Colonic mucosa (tissue), 4 donors: ENCODE results near the gene ZNF324B. TPM values are rescaled to one million over a fixed set of nuclear protein-coding genes. Genes with fewer than 3 reads are reported as not detected.

Experiments used
- DNase-seq: peaks from one replicate; pipeline ENCODE4 v3.0.0-alpha.2; 2020
- H3K27ac ChIP-seq: fragments of 200-600 bp; one replicate; pipeline ENCODE4 v1.8.0; 2021
- H3K27me3 ChIP-seq: fragments of 200-600 bp; one replicate; pipeline ENCODE4 v1.8.0; 2021
- H3K36me3 ChIP-seq: fragments of 200-600 bp; one replicate; pipeline ENCODE4 v1.8.0; 2021
- H3K4me1 ChIP-seq: fragments of 200-600 bp; one replicate; pipeline ENCODE4 v1.8.0; 2021; ENCODE audit warnings: mild to moderate bottlenecking
- H3K4me3 ChIP-seq: fragments of 200-600 bp; one replicate; pipeline ENCODE4 v1.8.0; 2021
- H3K9ac ChIP-seq, 2 donors: one replicate each; pipeline ENCODE4 v1.7.0; 2013; ENCODE audit warnings: control low read depth in 2 of 2, low read depth in 2 of 2, low read length in 2 of 2
- H3K9me3 ChIP-seq: fragments of 200-600 bp; one replicate; pipeline ENCODE4 v1.8.0; 2021
- intact Hi-C: fragments of 100-400 bp; cut with DNase I; formaldehyde crosslinking; loops from one replicate; pipeline ENCODE4 v1.14.1; 2022
- total RNA-seq, 2 donors: library from RNA; stranded (reverse); fragmentation: NEBNext Ultra II Directional in 1 of 2; extraction: Animal tissue kit (Norgen Biotek cat#: 25700) in 1 of 2; gene quantifications; one replicate each; pipeline ENCODE4 v1.2.1, GENCODE V29; 2021
- TF ChIP-seq, protein P1 (sequence below): fragments of 200-600 bp; IDR thresholded peaks from one replicate; pipeline ENCODE4 v1.8.0; 2022; ENCODE audit warnings: antibody characterized with exemption, mild to moderate bottlenecking
- donor health status: healthy.
- donor health status: DM: no; HTN: no; CAD: no.
- donor health status: DM: no; HTN: no; CAD: no.

Gene ZNF324B
- total RNA-seq, 2 donors from 2014 or later, result 4.4 to 7.5 TPM

DNA sequence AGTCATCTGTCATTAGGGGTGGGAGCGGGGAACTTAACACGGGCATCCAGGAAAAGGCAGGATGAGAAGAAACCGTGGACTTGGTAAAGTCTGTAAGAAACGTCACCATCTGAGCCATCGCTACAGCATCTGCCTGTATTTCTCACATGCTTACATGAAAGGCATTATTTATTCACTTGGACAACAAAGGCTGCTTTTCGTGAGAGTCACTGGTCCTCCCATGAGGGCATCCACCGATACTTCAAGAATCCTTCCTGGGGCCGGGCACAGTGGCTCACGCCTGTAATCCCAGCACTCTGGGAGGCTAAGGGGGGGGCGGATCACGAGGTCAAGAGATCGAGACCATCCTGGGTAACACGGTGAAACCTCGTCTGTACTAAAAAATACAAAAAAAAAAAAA, 40.8 kb downstream of the ZNF324B start:
- Histone ChIP-seq H3K4me3 (no peak overlapping the region), H3K36me3 (no peaks in the 10 kb centered on the region), H3K4me1 (no peaks in the 10 kb centered on the region), H3K27me3 (no peaks in the 10 kb centered on the region), H3K9ac (no peak overlapping the region), H3K9me3 (no peaks in the 10 kb centered on the region), H3K27ac (no peak overlapping the region)
- DNase-seq, result no peak
- TF ChIP-seq, protein P1, sequence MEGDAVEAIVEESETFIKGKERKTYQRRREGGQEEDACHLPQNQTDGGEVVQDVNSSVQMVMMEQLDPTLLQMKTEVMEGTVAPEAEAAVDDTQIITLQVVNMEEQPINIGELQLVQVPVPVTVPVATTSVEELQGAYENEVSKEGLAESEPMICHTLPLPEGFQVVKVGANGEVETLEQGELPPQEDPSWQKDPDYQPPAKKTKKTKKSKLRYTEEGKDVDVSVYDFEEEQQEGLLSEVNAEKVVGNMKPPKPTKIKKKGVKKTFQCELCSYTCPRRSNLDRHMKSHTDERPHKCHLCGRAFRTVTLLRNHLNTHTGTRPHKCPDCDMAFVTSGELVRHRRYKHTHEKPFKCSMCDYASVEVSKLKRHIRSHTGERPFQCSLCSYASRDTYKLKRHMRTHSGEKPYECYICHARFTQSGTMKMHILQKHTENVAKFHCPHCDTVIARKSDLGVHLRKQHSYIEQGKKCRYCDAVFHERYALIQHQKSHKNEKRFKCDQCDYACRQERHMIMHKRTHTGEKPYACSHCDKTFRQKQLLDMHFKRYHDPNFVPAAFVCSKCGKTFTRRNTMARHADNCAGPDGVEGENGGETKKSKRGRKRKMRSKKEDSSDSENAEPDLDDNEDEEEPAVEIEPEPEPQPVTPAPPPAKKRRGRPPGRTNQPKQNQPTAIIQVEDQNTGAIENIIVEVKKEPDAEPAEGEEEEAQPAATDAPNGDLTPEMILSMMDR, result no peak
- intact Hi-C loops, result no loop called here

DNA sequence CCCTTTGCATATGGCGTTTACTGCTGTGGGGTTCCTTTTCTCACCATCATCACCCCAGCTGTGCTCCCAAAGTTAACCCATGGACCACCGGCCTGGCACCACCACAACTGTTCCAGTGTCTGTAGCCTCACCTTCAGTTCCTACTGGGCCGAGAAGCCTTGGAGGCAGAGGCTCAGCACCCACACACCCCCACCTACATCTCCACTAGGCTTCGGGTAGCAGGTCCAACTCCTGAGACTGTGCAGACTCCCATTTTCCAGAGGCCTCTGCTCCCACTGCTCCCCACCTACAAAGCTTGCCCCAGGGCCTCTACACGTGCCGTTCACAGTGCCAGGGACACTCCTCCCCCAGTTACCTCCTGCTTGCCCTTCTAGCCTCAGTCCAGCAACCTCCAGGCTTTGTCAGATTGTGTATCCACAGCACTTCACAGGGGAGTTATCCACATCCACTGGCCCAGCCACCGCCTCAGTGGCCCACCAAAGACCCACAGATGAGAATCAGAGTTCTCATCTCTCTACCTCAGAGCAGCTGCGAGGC, 46.3 kb downstream of the ZNF324B start:
- no peaks in the 10 kb centered on the region for H3K36me3 ChIP-seq
- no peak for DNase-seq
- H3K9ac ChIP-seq, result no peak overlapping the region
- no peak overlapping the region for H3K27ac ChIP-seq
- no peaks in the 10 kb centered on the region for H3K4me1 ChIP-seq
- H3K9me3 ChIP-seq, result no peaks in the 10 kb centered on the region
- no peaks in the 10 kb centered on the region for H3K27me3 ChIP-seq
- TF ChIP-seq, protein P1, result no peak
- H3K4me3 ChIP-seq, result no peak overlapping the region
- intact Hi-C loops, result no loop called here

DNA sequence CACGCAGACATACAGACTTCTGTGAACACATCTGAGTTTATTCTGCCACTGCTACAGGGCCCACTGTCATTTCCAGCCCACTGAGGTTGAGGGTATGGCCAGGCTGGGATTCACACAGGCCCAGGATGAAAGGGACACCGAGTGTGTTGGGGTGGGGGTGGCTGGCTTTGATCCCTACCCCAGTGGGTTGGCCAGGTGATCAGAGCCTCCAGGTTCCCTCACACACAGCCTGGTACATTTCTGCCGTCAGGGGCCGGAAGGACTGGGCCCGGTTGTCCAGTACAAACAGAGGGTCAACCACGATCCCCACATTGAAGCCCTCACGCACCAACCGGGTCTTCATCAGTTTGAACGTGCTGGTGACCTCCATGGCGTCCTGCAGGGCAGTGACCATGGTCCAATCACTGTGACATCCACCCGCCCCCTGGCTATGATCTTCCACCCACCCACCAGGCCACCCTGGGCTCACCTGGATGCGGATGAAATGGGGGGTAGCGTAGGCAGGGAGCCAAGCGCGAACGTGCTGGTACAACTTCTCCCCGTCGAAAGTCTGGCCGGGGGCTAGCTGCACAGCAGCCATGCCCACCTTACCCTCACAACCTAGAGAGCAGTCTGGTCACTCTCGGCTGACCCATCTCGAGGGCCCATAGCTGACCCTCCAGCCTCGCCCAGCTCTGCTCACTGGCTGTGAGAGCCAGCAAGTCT, 47.0 kb downstream of the ZNF324B start:
- no peak for DNase-seq
- Histone ChIP-seq H3K27me3 (no peaks in the 10 kb centered on the region), H3K9ac (peak overlapping the region in 1 of 2 donors; percentile 26), H3K4me3 (peak overlapping the region; percentile 52), H3K4me1 (no peaks in the 10 kb centered on the region), H3K9me3 (no peaks in the 10 kb centered on the region), H3K36me3 (no peaks in the 10 kb centered on the region), H3K27ac (no peak overlapping the region)
- intact Hi-C loops, result no loop called here
- TF ChIP-seq, protein P1, result no peak

DNA sequence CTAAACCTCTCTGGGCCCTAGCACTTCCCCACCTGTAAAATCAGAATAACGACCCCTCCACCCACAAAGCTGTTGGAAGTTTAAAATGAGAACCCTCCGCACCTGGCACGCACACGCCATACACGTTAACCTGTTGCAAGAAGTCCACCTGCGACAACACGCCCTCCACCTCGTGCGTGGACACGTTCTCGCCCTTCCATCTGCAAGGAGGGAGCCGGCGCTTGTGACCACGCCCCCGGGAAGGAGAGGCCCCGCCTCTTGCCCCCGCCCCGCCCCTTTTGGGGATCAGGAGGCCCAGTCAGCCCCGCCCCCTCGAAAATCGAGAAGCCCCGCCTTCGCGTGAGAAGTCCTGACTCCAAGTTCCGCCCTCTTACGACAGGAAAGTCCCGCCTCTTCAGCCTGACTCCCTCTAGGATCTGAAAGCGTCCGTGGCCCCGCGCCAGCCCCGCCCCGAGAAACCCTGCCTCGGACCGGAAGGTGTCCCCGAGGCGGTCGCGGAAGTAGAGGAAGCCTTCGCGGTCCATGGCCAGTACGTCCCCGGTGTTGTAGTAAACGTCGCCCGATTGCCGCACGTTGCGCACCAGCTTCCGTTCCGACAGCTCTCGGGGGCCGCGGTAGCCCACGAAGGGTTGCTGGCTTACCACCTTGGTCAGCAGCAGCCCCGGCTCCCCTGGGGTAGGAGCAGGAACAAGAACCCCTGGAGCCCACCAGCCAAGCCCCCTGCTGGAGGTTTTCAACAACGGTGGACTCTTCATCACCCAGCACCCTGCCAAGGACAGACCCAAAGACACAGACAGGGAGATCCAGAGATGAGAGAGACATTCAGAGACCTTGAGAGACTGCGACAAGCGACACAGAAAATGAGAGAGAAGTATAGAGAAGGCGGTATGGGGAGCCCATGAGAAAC, 47.9 kb downstream of the ZNF324B start:
- intact Hi-C loops, result no loop called here
- no peaks in the 10 kb centered on the region for H3K4me1 ChIP-seq
- H3K9me3 ChIP-seq, result no peaks in the 10 kb centered on the region
- no peaks in the 10 kb centered on the region for H3K36me3 ChIP-seq
- H3K27ac ChIP-seq, result peak overlapping the region; percentile 56
- peak overlapping the region; percentile 52 for H3K4me3 ChIP-seq
- TF ChIP-seq, protein P1, result no peak
- DNase-seq, result peak; percentile 100
- H3K9ac ChIP-seq, result peak overlapping the region; percentile 45 to 54
- no peaks in the 10 kb centered on the region for H3K27me3 ChIP-seq

DNA sequence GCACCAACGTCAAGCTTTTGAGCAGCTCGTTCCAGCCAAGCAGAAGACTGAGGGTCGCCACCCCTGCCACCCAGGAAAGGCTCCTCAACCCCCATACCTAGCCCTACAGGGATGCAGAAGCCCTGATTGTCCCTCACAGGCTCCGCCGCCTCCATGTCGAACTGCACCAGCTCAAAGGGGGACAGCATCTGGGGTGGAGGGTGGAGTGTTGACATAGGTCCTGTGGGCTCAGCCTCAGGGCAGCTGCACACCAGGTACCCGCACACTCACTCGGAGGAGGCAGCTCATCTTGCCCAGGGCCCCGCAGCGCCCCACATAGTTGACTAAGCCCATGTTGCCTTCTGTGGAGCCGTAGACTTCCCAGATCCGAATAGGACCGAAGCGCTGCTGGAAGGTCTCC, 48.8 kb downstream of the ZNF324B start:
- H3K27ac ChIP-seq, result no peak overlapping the region
- intact Hi-C loops, result no loop called here
- no peaks in the 10 kb centered on the region for H3K9me3 ChIP-seq
- TF ChIP-seq, protein P1, result no peak
- H3K4me3 ChIP-seq, result no peak overlapping the region
- no peaks in the 10 kb centered on the region for H3K27me3 ChIP-seq
- H3K4me1 ChIP-seq, result no peaks in the 10 kb centered on the region
- H3K9ac ChIP-seq, result no peak overlapping the region
- no peaks in the 10 kb centered on the region for H3K36me3 ChIP-seq
- DNase-seq, result no peak

Other genes with a start within 250 kb of the ZNF324B start
- gene ZNF544, start 222.7 kb upstream of the ZNF324B start, total RNA-seq, result 10 to 100 TPM; 17.2 to 29.6 TPM
- 1 to 10 TPM; 3.4 to 3.8 TPM for gene ZNF8, start 172.7 kb upstream of the ZNF324B start, total RNA-seq
- 10 to 100 TPM; 21.6 to 25.0 TPM for gene ERVK3-1, start 146.2 kb upstream of the ZNF324B start, total RNA-seq
- gene ZSCAN22, start 124.6 kb upstream of the ZNF324B start, total RNA-seq, result 1 to 10 TPM; 3.0 to 3.7 TPM
- 1 to 10 TPM; 3.6 to 4.7 TPM for gene A1BG, start 98.1 kb upstream of the ZNF324B start, total RNA-seq
- 1 to 10 TPM in 1 of 2 donors, under 1 TPM in 1; 0.98 to 1.9 TPM for gene ZNF497, start 88.9 kb upstream of the ZNF324B start, total RNA-seq
- gene ZNF837, start 70.6 kb upstream of the ZNF324B start, total RNA-seq, result 1 to 10 TPM; 1.8 to 2.6 TPM
- gene RPS5, start 64.4 kb upstream of the ZNF324B start, total RNA-seq, result 100 to 1,000 TPM; 781 to 884 TPM
- not detected for gene RNF225, start 56.0 kb upstream of the ZNF324B start, total RNA-seq
- gene ZNF584, start 43.0 kb upstream of the ZNF324B start, total RNA-seq, result 1 to 10 TPM; 5.9 to 8.5 TPM
- 1 to 10 TPM; 2.6 to 5.8 TPM for gene ZNF132, start 11.5 kb upstream of the ZNF324B start, total RNA-seq
- 10 to 100 TPM; 10.2 to 12.0 TPM for gene ZNF324, start 15.5 kb downstream of the ZNF324B start, total RNA-seq
- 10 to 100 TPM in 1 of 2 donors, 1 to 10 TPM in 1; 7.4 to 10.5 TPM for gene ZNF446, start 24.7 kb downstream of the ZNF324B start, total RNA-seq
- 1 to 10 TPM; 3.7 to 8.7 TPM for gene SLC27A5, start 60.4 kb downstream of the ZNF324B start, total RNA-seq
- gene ZBTB45, start 68.2 kb downstream of the ZNF324B start, total RNA-seq, result 10 to 100 TPM; 13.5 to 20.2 TPM
- gene TRIM28, start 92.4 kb downstream of the ZNF324B start, total RNA-seq, result 100 to 1,000 TPM; 205 to 412 TPM
- 100 to 1,000 TPM; 176 to 183 TPM for gene CHMP2A, start 103.5 kb downstream of the ZNF324B start, total RNA-seq
- gene UBE2M, start 107.0 kb downstream of the ZNF324B start, total RNA-seq, result 10 to 100 TPM; 63.0 to 79.4 TPM
- 10 to 100 TPM; 19.3 to 39.2 TPM for gene MZF1, start 121.7 kb downstream of the ZNF324B start, total RNA-seq